IMR-90 (cell line): ENCODE measurements around the gene FAM83C. TPM values are rescaled to one million over a fixed set of nuclear protein-coding genes. Genes with fewer than 3 reads are reported as not detected.

ENCODE experiments used
- ATAC-seq: fragments of 200-7000 bp; cut with Tn5 transposase; 2 replicates; pipeline ENCODE4 v1.9.1; 2020; ENCODE audit warnings: low read depth, mild to moderate bottlenecking, moderate library complexity
- BruUV-seq: library from RNA; stranded (reverse); fragments of 400-500 nt; replicated peaks from 2 replicates; lab custom pipeline; 2021; lab: Mats Ljungman, UMichigan
- CTCF ChIA-PET: fragments of 300-600 bp; formaldehyde crosslinking; extraction: SDS; loops from one replicate; lab custom pipeline; 2021; ENCODE audit warnings: antibody characterized with exemption; lab: Yijun Ruan, JAX
- POLR2A ChIA-PET: fragments of 300-600 bp; sonication (Branson Sonifier 250); formaldehyde crosslinking; loops from one replicate; lab custom pipeline; 2022; ENCODE audit warnings: antibody characterized with exemption; ENCODE audit not compliant: unreplicated experiment; lab: Charles Lee
- DNase-seq: peaks from one replicate; pipeline ENCODE4 v3.0.0; 2013
- H2AFZ ChIP-seq: replicated peaks from 2 replicates; pipeline ENCODE3; 2013; ENCODE audit warnings: low read length, mild to moderate bottlenecking; ENCODE audit not compliant: poor library complexity
- H2AK5ac ChIP-seq: 2 replicates; pipeline ENCODE4 v1.6.1; 2013; ENCODE audit warnings: low read depth, low read length, inconsistent platforms
- H2AK9ac ChIP-seq: replicated peaks from 2 replicates; pipeline ENCODE3; 2013; ENCODE audit warnings: mild to moderate bottlenecking, low read depth, low read length, moderate library complexity; ENCODE audit not compliant: poor library complexity
- H2BK120ac ChIP-seq: 2 replicates; pipeline ENCODE4 v1.6.1; 2013; ENCODE audit warnings: low read depth, low read length, inconsistent platforms
- H2BK15ac ChIP-seq: 3 replicates; pipeline ENCODE4 v1.6.1; 2013; ENCODE audit warnings: low read depth, low read length, inconsistent platforms
- H2BK20ac ChIP-seq: 2 replicates; pipeline ENCODE4 v1.6.1; 2013; ENCODE audit warnings: low read depth, mild to moderate bottlenecking, inconsistent platforms, low read length, moderate library complexity
- H2BK5ac ChIP-seq: 2 replicates; pipeline ENCODE4 v1.6.1; 2013; ENCODE audit warnings: mild to moderate bottlenecking, low read depth, low read length, inconsistent platforms; ENCODE audit not compliant: poor library complexity, severe bottlenecking
- H3K14ac ChIP-seq: replicated peaks from 2 replicates; pipeline ENCODE4 v1.6.1; 2013; ENCODE audit warnings: low read depth, low read length, inconsistent platforms
- H3K18ac ChIP-seq: 2 replicates; pipeline ENCODE4 v1.6.1; 2013; ENCODE audit warnings: low read depth, low read length, control low read depth
- H3K23ac ChIP-seq: 2 replicates; pipeline ENCODE4 v1.6.1; 2013; ENCODE audit warnings: low read depth, low read length, inconsistent platforms
- H3K27ac ChIP-seq: 2 replicates; pipeline ENCODE4 v1.5.1; 2013; ENCODE audit warnings: mild to moderate bottlenecking, control low read depth, low read length; ENCODE audit not compliant: insufficient read depth
- H3K27me3 ChIP-seq: 2 replicates; pipeline ENCODE4 v1.6.1; 2013; ENCODE audit warnings: low read length; ENCODE audit not compliant: control insufficient read depth, insufficient read depth
- H3K36me3 ChIP-seq: 2 replicates; pipeline ENCODE4 v1.6.1; 2013; ENCODE audit warnings: low read length, mixed read lengths; ENCODE audit not compliant: control insufficient read depth, insufficient read depth
- H3K4ac ChIP-seq: 2 replicates; pipeline ENCODE4 v1.6.1; 2013; ENCODE audit warnings: low read depth, low read length, inconsistent platforms
- H3K4me1 ChIP-seq: 2 replicates; pipeline ENCODE4 v1.6.1; 2013; ENCODE audit warnings: low read length, mixed read lengths; ENCODE audit not compliant: control insufficient read depth, insufficient read depth
- H3K4me2 ChIP-seq: 2 replicates; pipeline ENCODE4 v1.6.1; 2013; ENCODE audit warnings: low read depth, mild to moderate bottlenecking, control low read depth, low read length, moderate library complexity
- H3K4me3 ChIP-seq: 2 replicates; pipeline ENCODE4 v1.5.1; 2013; ENCODE audit warnings: low read depth, mild to moderate bottlenecking, control low read depth, low read length, moderate library complexity; ENCODE audit not compliant: insufficient read depth
- H3K56ac ChIP-seq: 2 replicates; pipeline ENCODE4 v1.6.1; 2013; ENCODE audit warnings: low read length, inconsistent platforms; ENCODE audit not compliant: insufficient read depth; ENCODE audit errors: extremely low read depth
- H3K79me1 ChIP-seq, 2 experiments: 2 replicates each; pipeline ENCODE4 v1.6.1; 2013; ENCODE audit warnings: low read length in 2 of 2, inconsistent platforms in 1 of 2, low read depth in 1 of 2
- H3K9ac ChIP-seq: 2 replicates; pipeline ENCODE4 v1.6.1; 2013; ENCODE audit warnings: low read depth, low read length, control low read depth
- H3K9me1 ChIP-seq: 2 replicates; pipeline ENCODE4 v1.6.1; 2013; ENCODE audit warnings: low read length, inconsistent platforms; ENCODE audit not compliant: insufficient read depth
- H3K9me3 ChIP-seq: 2 replicates; pipeline ENCODE4 v1.6.1; 2013; ENCODE audit warnings: low read length; ENCODE audit not compliant: control insufficient read depth, insufficient read depth
- H4K20me1 ChIP-seq: 2 replicates; pipeline ENCODE4 v1.6.1; 2013; ENCODE audit warnings: low read length, inconsistent platforms; ENCODE audit not compliant: insufficient read depth
- H4K5ac ChIP-seq: 2 replicates; pipeline ENCODE4 v1.6.1; 2013; ENCODE audit warnings: mild to moderate bottlenecking, low read depth, low read length, control low read depth
- H4K8ac ChIP-seq, 2 experiments: 2 replicates each; pipeline ENCODE4 v1.6.1; 2013; ENCODE audit warnings: low read depth in 2 of 2, low read length in 2 of 2, control low read depth in 1 of 2, inconsistent platforms in 1 of 2
- H4K91ac ChIP-seq: 2 replicates; pipeline ENCODE4 v1.6.1; 2013; ENCODE audit warnings: low read depth, low read length, inconsistent platforms; ENCODE audit not compliant: insufficient read depth
- CEBPB ChIP-seq: IDR thresholded peaks from 2 replicates; pipeline ENCODE4 v1.6.1; 2012; ENCODE audit warnings: low read depth, low read length, improper control_type of control experiment
- RAD21 ChIP-seq: IDR thresholded peaks from 2 replicates; pipeline ENCODE4 v1.6.1; 2012; ENCODE audit warnings: low read length, improper control_type of control experiment
- WGBS, 2 experiments: methylation state at CpG; one replicate each; pipeline versions ENCODE4 v1.1.5 to v1.1.7; 2013; ENCODE audit warnings: missing lambda C conversion rate in 2 of 2; ENCODE audit not compliant: insufficient read length in 1 of 2; ENCODE audit errors: extremely low coverage in 2 of 2; 5-methylcytosine and 5-hydroxymethylcytosine counted together
- dilution Hi-C: fragments of 300-500 bp; cut with HindIII; formaldehyde crosslinking; loops from one replicate; pipeline ENCODE4 v1.14.3; 2018; ENCODE audit warnings: low sequenced_read_pairs; ENCODE audit not compliant: unreplicated experiment
- in situ Hi-C: fragments of 300-500 bp; cut with MboI; formaldehyde crosslinking; loops from 3 replicates; pipeline ENCODE4 v1.14.3; 2019; ENCODE audit warnings: low sequenced_read_pairs, inconsistent platforms, mixed read lengths
- intact Hi-C: fragments of 100-400 bp; cut with micrococcal nuclease; formaldehyde crosslinking; loops from 2 replicates; pipeline ENCODE4 v1.10.0; 2022
- polyA plus RNA-seq, 3 experiments: library from polyadenylated mRNA; depleted of rRNA; stranded (reverse); fragments of >200 nt; gene quantifications; 2 replicates each; pipeline ENCODE4 v1.2.3, GENCODE V29; 2012; ENCODE audit warnings: low replicate concordance in 1 of 3
- total RNA-seq: library from RNA; depleted of rRNA; stranded (reverse); fragments of >200 nt; gene quantifications from 2 replicates; pipeline ENCODE4 v1.2.3, GENCODE V29; 2012

FAM83C gene
- total and polyA plus RNA-seq, 2 of the 4 experiments (the other 2 are of a cell fraction) = 0.02 TPM; not detected in 1

DNA sequence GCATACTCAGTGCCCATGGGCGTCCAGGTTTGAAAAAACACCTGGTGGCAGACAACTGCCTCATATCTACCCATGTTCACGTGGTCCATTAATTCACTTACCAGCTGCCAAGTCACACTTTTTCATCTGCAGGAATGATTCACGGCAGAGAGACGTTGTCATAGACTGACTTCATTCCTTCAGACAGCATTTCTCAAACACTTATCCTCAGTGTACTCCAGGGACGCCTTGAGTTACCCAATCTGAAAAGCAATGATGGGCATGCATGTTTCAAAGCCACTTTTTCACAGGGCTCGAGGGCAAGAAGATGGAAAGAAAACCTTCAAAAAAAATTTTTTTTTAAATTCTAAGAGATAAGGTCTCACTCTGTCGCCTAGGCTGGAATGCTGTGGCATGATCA is 20.3 kb downstream of the FAM83C start:
- intact Hi-C loops = loop anchor here (10.0 kb wide), 2 partner anchors 163 to 397 kb away; partner anchors contain the start of genes ACSS2, GDF5 and GGT7
- DNase-seq = peak; percentile 51
- H3K4me2 ChIP-seq = no peak overlapping the region

More for the DNA sequence above, 20.3 kb downstream of the FAM83C start:
- ChIA-PET CTCF (no interaction called here), POLR2A (interaction anchor here (0.5 kb wide), 1 partner anchor 502 kb away, joined by 5 read pairs; no protein-coding TSS in a partner anchor)
- Histone ChIP-seq H3K4ac (no peak overlapping the region), H3K79me1 (peaks cover 20 to 44% of the 10 kb centered on the region in 2 experiments), H3K14ac (no peak overlapping the region), H4K91ac (no peak overlapping the region), H2BK5ac (no peak overlapping the region), H2BK15ac (no peak overlapping the region), H2AK5ac (no peak overlapping the region), H3K56ac (no peak overlapping the region), H3K27ac (no peak overlapping the region), H2BK120ac (no peak overlapping the region), H3K9me1 (peaks cover 6% of the 10 kb centered on the region; the same call in 1 of the 2 replicates), H3K36me3 (peaks cover 45% of the 10 kb centered on the region), H3K23ac (no peak overlapping the region), H3K4me3 (no peak overlapping the region), H4K20me1 (0 out of 2 replicates have a peak, but pooled peaks cover 5% of the 10 kb centered on the region), H2BK20ac (no peak overlapping the region), H3K9me3 (no peaks in the 10 kb centered on the region), H4K8ac (no peak overlapping the region), H3K4me1 (peaks cover 6% of the 10 kb centered on the region), H2AFZ (no peak overlapping the region), H3K9ac (no peak overlapping the region), H4K5ac (no peak overlapping the region), H2AK9ac (no peak overlapping the region), H3K18ac (no peak overlapping the region), H3K27me3 (no peaks in the 10 kb centered on the region)
- dilution Hi-C loops = no loop called here
- 0 out of 2 replicates have a peak, but pooled peaks have one; percentile 6 for ATAC-seq
- in situ Hi-C loops = loop anchor here (25.0 kb wide), 1 partner anchor 410 kb away; the partner anchor contains the start of gene GGT7
- WGBS, 2 experiments = 90% methylated on average over 2 of the region's 7 CpGs; no CpG with 5 or more reads in 1 of the 2 experiments
- peak; percentile 46; the same call in 1 of the 2 replicates for TF ChIP-seq CEBPB
- TF ChIP-seq RAD21 = no peak
- no TSS peak for BruUV-seq
